NCI-H187 (cell line): ENCODE measurements around the gene ACSM4.
"Not testable (repeated sequence)": the region's sequence is repeated elsewhere in the genome, so short reads cannot be mapped to it uniquely, and the experiment has no call there.

Source experiments
- DNase-seq, 2 experiments: peaks; one replicate each; lab custom pipeline; 2025; lab: John Stamatoyannopoulos, UW

Gene ACSM4

GRCh38 chr12:7337790-7338189 is 33.9 kb downstream of the ACSM4 start:
- DNase-seq = not testable (repeated sequence)

- no peak for DNase-seq
These were observed 35.8 kb downstream of the ACSM4 start for GRCh38 chr12:7339675-7340074.

GRCh38 chr12:7344833-7345606 is 41.1 kb downstream of the ACSM4 start:
- DNase-seq = no peak

- DNase-seq = no peak
These were observed 42.8 kb downstream of the ACSM4 start for GRCh38 chr12:7346551-7347225.

GRCh38 chr12:7349418-7349817 is 45.5 kb downstream of the ACSM4 start:
- DNase-seq = no peak

- no peak for DNase-seq
These were observed 47.3 kb downstream of the ACSM4 start for GRCh38 chr12:7351177-7351576.

- DNase-seq = no peak
These were observed 48.8 kb downstream of the ACSM4 start for GRCh38 chr12:7352661-7353060.

- no peak for DNase-seq
These were observed 50.7 kb downstream of the ACSM4 start for GRCh38 chr12:7354529-7354928.

GRCh38 chr12:7361265-7361664 is 57.4 kb downstream of the ACSM4 start:
- no peak for DNase-seq

GRCh38 chr12:7362734-7363133 is 58.9 kb downstream of the ACSM4 start:
- DNase-seq = no peak

GRCh38 chr12:7369274-7369729 is 65.4 kb downstream of the ACSM4 start:
- DNase-seq = no peak

GRCh38 chr12:7373226-7373625 is 69.4 kb downstream of the ACSM4 start:
- no peak for DNase-seq

GRCh38 chr12:7374423-7375144 is 70.7 kb downstream of the ACSM4 start:
- peak in 1 of 2 experiments; percentile 2 for DNase-seq

GRCh38 chr12:7375145-7375543 is 71.3 kb downstream of the ACSM4 start:
- no peak for DNase-seq

GRCh38 chr12:7376196-7376595 is 72.3 kb downstream of the ACSM4 start:
- no peak for DNase-seq
